Smooth muscle cell (in vitro differentiated cells): Measurements from ENCODE around the gene GABBR1. TPM values are rescaled to one million over a fixed set of nuclear protein-coding genes. Genes with fewer than 3 reads are reported as not detected.
A peak's percentile ranks its signal among the peaks of the same experiment; 100 is the strongest.

Source experiments
- DNase-seq: peaks from one replicate; lab custom pipeline; 2025; ENCODE audit not compliant: unreplicated experiment; lab: John Stamatoyannopoulos, UW
- H2AFZ ChIP-seq: fragments of 200-600 bp; sonication (generic); 2 replicates; pipeline ENCODE4 v1.6.0; 2016; ENCODE audit warnings: antibody characterized with exemption, low read depth, mild to moderate bottlenecking
- H3F3A ChIP-seq: fragments of 200-600 bp; sonication (generic); 2 replicates; pipeline ENCODE4 v1.6.0; 2017; ENCODE audit warnings: antibody characterized with exemption, low read depth
- H3K27ac ChIP-seq: fragments of 200-600 bp; sonication (generic); 2 replicates; pipeline ENCODE4 v1.5.1; 2016; ENCODE audit warnings: low read depth, mild to moderate bottlenecking
- H3K27me3 ChIP-seq: fragments of 200-600 bp; sonication (generic); 2 replicates; pipeline ENCODE4 v1.6.1; 2016; ENCODE audit warnings: low read depth, mild to moderate bottlenecking
- H3K36me3 ChIP-seq: fragments of 200-600 bp; sonication (generic); 2 replicates; pipeline ENCODE4 v1.5.1; 2016; ENCODE audit warnings: low read depth
- H3K4me1 ChIP-seq: fragments of 200-600 bp; sonication (generic); 2 replicates; pipeline ENCODE4 v1.5.1; 2016; ENCODE audit warnings: low read depth
- H3K4me2 ChIP-seq: fragments of 200-600 bp; sonication (generic); 2 replicates; pipeline ENCODE4 v1.6.0; 2016; ENCODE audit warnings: mild to moderate bottlenecking
- H3K4me3 ChIP-seq: fragments of 200-600 bp; sonication (generic); 2 replicates; pipeline ENCODE4 v1.5.1; 2016; ENCODE audit warnings: mild to moderate bottlenecking
- H3K79me2 ChIP-seq: fragments of 200-600 bp; sonication (generic); 2 replicates; pipeline ENCODE4 v1.6.0; 2016; ENCODE audit warnings: low read depth, mild to moderate bottlenecking
- H3K9ac ChIP-seq: fragments of 200-600 bp; sonication (generic); 2 replicates; pipeline ENCODE4 v1.6.0; 2016; ENCODE audit warnings: low read depth
- H3K9me3 ChIP-seq: fragments of 200-600 bp; sonication (generic); replicated peaks from 2 replicates; pipeline ENCODE4 v1.5.1; 2016; ENCODE audit warnings: low read depth
- H4K20me1 ChIP-seq: fragments of 200-600 bp; sonication (generic); 2 replicates; pipeline ENCODE4 v1.6.0; 2016; ENCODE audit warnings: low read depth
- CTCF ChIP-seq: fragments of 200-600 bp; sonication (generic); IDR thresholded peaks from 2 replicates; pipeline ENCODE4 v1.5.1; 2017; ENCODE audit warnings: borderline replicate concordance, mild to moderate bottlenecking, antibody characterized with exemption; ENCODE audit not compliant: insufficient read depth, poor library complexity, severe bottlenecking
- whole genome bisulfite sequencing: methylation state at CpG from one replicate; pipeline ENCODE4 v1.1.7; 2016; ENCODE audit warnings: low lambda C conversion rate; 5-methylcytosine and 5-hydroxymethylcytosine counted together
- polyA plus RNA-seq: library from polyadenylated mRNA; unstranded; fragments of >200 nt; fragmentation: Nextera tagmentation; extraction: Ambion mirVana; gene quantifications from 2 replicates; pipeline ENCODE4 v1.2.1, GENCODE V29; 2016
- total RNA-seq: library from RNA; depleted of rRNA; stranded (reverse); fragments of >200 nt; gene quantifications from 2 replicates; pipeline ENCODE4 v1.2.3, GENCODE V29; 2014

The GABBR1 gene
- total and polyA plus RNA-seq, 2 experiments from 2014 or later = 13.2 to 26.0 TPM

- no peaks in the 10 kb centered on the region for H3K9me3 ChIP-seq
- 13% methylated on average over 19 of the region's 31 CpGs for WGBS
- no peak for TF ChIP-seq CTCF
- peak overlapping the region; percentile 98 for H3K4me2 ChIP-seq
- H3K79me2 ChIP-seq = peaks cover 6% of the 10 kb centered on the region
- peaks cover 56% of the 10 kb centered on the region for H3K4me1 ChIP-seq
- H3K27ac ChIP-seq = no peak overlapping the region
- H2AFZ ChIP-seq = peak overlapping the region; percentile 91
- H3F3A ChIP-seq = no peaks in the 10 kb centered on the region
- no peak for DNase-seq
- H3K4me3 ChIP-seq = peak overlapping the region; percentile 80
- H3K36me3 ChIP-seq = peaks cover 4% of the 10 kb centered on the region
- peaks cover 35% of the 10 kb centered on the region for H4K20me1 ChIP-seq
- no peaks in the 10 kb centered on the region for H3K27me3 ChIP-seq
- H3K9ac ChIP-seq = peak overlapping the region; percentile 62
Measured at GRCh38 chr6:29626948-29627754, 5.8 kb downstream of the GABBR1 start.

- Histone ChIP-seq H3K9ac (no peak overlapping the region), H3K27ac (no peak overlapping the region), H3K4me3 (no peak overlapping the region), H3K4me1 (peaks cover 41% of the 10 kb centered on the region), H4K20me1 (peaks cover 27% of the 10 kb centered on the region), H3K27me3 (no peaks in the 10 kb centered on the region), H3F3A (no peaks in the 10 kb centered on the region), H2AFZ (no peak overlapping the region), H3K79me2 (peaks cover under 1% of the 10 kb centered on the region), H3K4me2 (peak overlapping the region; percentile 98), H3K9me3 (no peaks in the 10 kb centered on the region), H3K36me3 (peaks cover 4% of the 10 kb centered on the region)
- no peak for TF ChIP-seq CTCF
- no peak for DNase-seq
- WGBS = 45% methylated on average over 7 of the region's 7 CpGs
Measured at GRCh38 chr6:29625337-29625930, 7.5 kb downstream of the GABBR1 start.

GRCh38 chr6:29624520-29624961 lies 8.4 kb downstream of the GABBR1 start:
- peaks cover 4% of the 10 kb centered on the region for H3K36me3 ChIP-seq
- H2AFZ ChIP-seq = no peak overlapping the region
- H3K27me3 ChIP-seq = no peaks in the 10 kb centered on the region
- no peak for DNase-seq
- peaks cover 41% of the 10 kb centered on the region for H3K4me1 ChIP-seq
- H4K20me1 ChIP-seq = peaks cover 26% of the 10 kb centered on the region
- 74% methylated on average over 3 of the region's 3 CpGs for WGBS
- H3F3A ChIP-seq = no peaks in the 10 kb centered on the region
- no peak overlapping the region for H3K9ac ChIP-seq
- H3K79me2 ChIP-seq = no peaks in the 10 kb centered on the region
- no peak overlapping the region for H3K4me3 ChIP-seq
- TF ChIP-seq CTCF = no peak
- H3K4me2 ChIP-seq = no peak overlapping the region
- no peak overlapping the region for H3K27ac ChIP-seq
- H3K9me3 ChIP-seq = no peaks in the 10 kb centered on the region
